Naive B cell (primary cell): ENCODE results near the gene CTBP1. TPM values are rescaled to one million over a fixed set of nuclear protein-coding genes. Genes with fewer than 3 reads are reported as not detected.

Experiments
- ATAC-seq, 2 donors: fragments of 150-1000 bp; cut with Tn5 transposase; 2 replicates each; pipeline ENCODE4 v1.10.0; 2021; ENCODE audit warnings: low read depth in 2 of 2, mild to moderate bottlenecking in 2 of 2, moderate library complexity in 2 of 2
- DNase-seq: peaks from one replicate; pipeline ENCODE4 v3.0.0; 2022
- H3K27ac Mint-ChIP-seq, 6 donors: one replicate each; pipeline ENCODE4 v1.8.0; 2020 to 2022; ENCODE audit warnings: mild to moderate bottlenecking in 6 of 6, mixed read lengths in 6 of 6, moderate library complexity in 5 of 6, inconsistent platforms in 2 of 6
- H3K27me3 Mint-ChIP-seq, 3 donors: one replicate each; pipeline ENCODE4 v1.8.0; 2021 to 2022; ENCODE audit warnings: mixed read lengths in 3 of 3, mild to moderate bottlenecking in 1 of 3
- H3K36me3 Mint-ChIP-seq, 2 donors: one replicate each; pipeline ENCODE4 v1.8.0; 2020 to 2022; ENCODE audit warnings: mixed read lengths in 2 of 2, inconsistent platforms in 1 of 2, mild to moderate bottlenecking in 1 of 2
- H3K4me1 Mint-ChIP-seq, 3 donors: one replicate each; pipeline ENCODE4 v1.8.0; 2020 to 2022; ENCODE audit warnings: mixed read lengths in 3 of 3, inconsistent platforms in 1 of 3, mild to moderate bottlenecking in 1 of 3, moderate library complexity in 1 of 3
- H3K4me3 Mint-ChIP-seq, 8 donors: one replicate each; pipeline ENCODE4 v1.8.0; 2020 to 2022; ENCODE audit warnings: mild to moderate bottlenecking in 8 of 8, mixed read lengths in 8 of 8, moderate library complexity in 8 of 8, inconsistent platforms in 2 of 8
- H3K9me3 Mint-ChIP-seq, 7 donors: one replicate each; pipeline ENCODE4 v1.8.0; 2020 to 2022; ENCODE audit warnings: mixed read lengths in 7 of 7, mild to moderate bottlenecking in 5 of 7, inconsistent platforms in 2 of 7, moderate library complexity in 1 of 7
- polyA plus RNA-seq, 6 donors: library from polyadenylated mRNA; unstranded; fragments of 300-500 nt; fragmentation: Illumina TruSeq; gene quantifications; one replicate each; pipeline ENCODE4 v1.2.3, GENCODE V29; 2021; ENCODE audit warnings: low read depth in 6 of 6

CTBP1 gene
- polyA plus RNA-seq, 6 donors from 2014 or later: 46.4 to 98.8 (median 79.8) TPM

GRCh38 chr4:1217366-1217765 lies 31.6 kb downstream of the CTBP1 start:
- Mint-ChIP-seq H3K27me3 (no peaks in the 10 kb centered on the region), H3K4me1 (peaks cover 40 to 58% (median 48%) of the 10 kb centered on the region in 3 donors), H3K4me3 (peak overlapping the region; percentile 61 to 98 (median 86)), H3K27ac (peak overlapping the region in 5 of 6 donors; percentile 3 to 95 (median 81)), H3K9me3 (no peaks in the 10 kb centered on the region), H3K36me3 (peaks cover 0 to 8% of the 10 kb centered on the region in 2 donors)
- ATAC-seq: no peak
- no peak for DNase-seq

GRCh38 chr4:1216869-1217294 lies 32.0 kb downstream of the CTBP1 start:
- H3K36me3 Mint-ChIP-seq: peaks cover 0 to 6% of the 10 kb centered on the region in 2 donors
- H3K9me3 Mint-ChIP-seq: no peaks in the 10 kb centered on the region
- H3K27ac Mint-ChIP-seq: peak overlapping the region in 5 of 6 donors; percentile 47 to 95 (median 81)
- H3K27me3 Mint-ChIP-seq: no peaks in the 10 kb centered on the region
- ATAC-seq (peak; percentile 45 to 52), DNase-seq (peak; percentile 50)
- peaks cover 39 to 58% (median 46%) of the 10 kb centered on the region in 3 donors for H3K4me1 Mint-ChIP-seq
- peak overlapping the region; percentile 61 to 98 (median 84) for H3K4me3 Mint-ChIP-seq

GRCh38 chr4:1216076-1216614 lies 32.8 kb downstream of the CTBP1 start:
- H3K36me3 Mint-ChIP-seq: no peaks in the 10 kb centered on the region
- no peaks in the 10 kb centered on the region for H3K9me3 Mint-ChIP-seq
- no peaks in the 10 kb centered on the region for H3K27me3 Mint-ChIP-seq
- peak overlapping the region in 2 of 6 donors; percentile 9 to 95 for H3K27ac Mint-ChIP-seq
- ATAC-seq: no peak
- no peak for DNase-seq
- peak overlapping the region in 5 of 8 donors; percentile 51 to 98 (median 76) for H3K4me3 Mint-ChIP-seq
- peaks cover 35 to 51% (median 39%) of the 10 kb centered on the region in 3 donors for H3K4me1 Mint-ChIP-seq

GRCh38 chr4:1215141-1216075 lies 33.5 kb downstream of the CTBP1 start:
- H3K27me3 Mint-ChIP-seq: no peaks in the 10 kb centered on the region
- H3K36me3 Mint-ChIP-seq: no peaks in the 10 kb centered on the region
- H3K27ac Mint-ChIP-seq: peak overlapping the region in 1 of 6 donors; percentile 38
- H3K9me3 Mint-ChIP-seq: no peaks in the 10 kb centered on the region
- peaks cover 35 to 46% (median 36%) of the 10 kb centered on the region in 3 donors for H3K4me1 Mint-ChIP-seq
- peak overlapping the region in 6 of 8 donors; percentile 29 to 66 (median 40) for H3K4me3 Mint-ChIP-seq
- DNase-seq (no peak), ATAC-seq (no peak)

GRCh38 chr4:1214101-1215095 lies 34.5 kb downstream of the CTBP1 start:
- DNase-seq (no peak), ATAC-seq (no peak)
- H3K4me1 Mint-ChIP-seq: peaks cover 29 to 36% (median 32%) of the 10 kb centered on the region in 3 donors
- H3K27ac Mint-ChIP-seq: no peak overlapping the region
- no peak overlapping the region for H3K4me3 Mint-ChIP-seq
- no peaks in the 10 kb centered on the region for H3K9me3 Mint-ChIP-seq
- no peaks in the 10 kb centered on the region for H3K27me3 Mint-ChIP-seq
- H3K36me3 Mint-ChIP-seq: no peaks in the 10 kb centered on the region

GRCh38 chr4:1213336-1213995 lies 35.5 kb downstream of the CTBP1 start:
- H3K4me3 Mint-ChIP-seq: no peak overlapping the region
- H3K27ac Mint-ChIP-seq: no peak overlapping the region
- no peaks in the 10 kb centered on the region for H3K9me3 Mint-ChIP-seq

GRCh38 chr4:1212546-1213335 lies 36.2 kb downstream of the CTBP1 start:
- ATAC-seq (no peak), DNase-seq (no peak)
- no peaks in the 10 kb centered on the region for H3K27me3 Mint-ChIP-seq
- no peak overlapping the region for H3K27ac Mint-ChIP-seq
- H3K36me3 Mint-ChIP-seq: no peaks in the 10 kb centered on the region
- H3K9me3 Mint-ChIP-seq: no peaks in the 10 kb centered on the region
- peaks cover 18 to 25% (median 21%) of the 10 kb centered on the region in 3 donors for H3K4me1 Mint-ChIP-seq
- no peak overlapping the region for H3K4me3 Mint-ChIP-seq

More at GRCh38 chr4:1213336-1213995, 35.5 kb downstream of the CTBP1 start:
- no peak for ATAC-seq
- Mint-ChIP-seq H3K36me3 (no peaks in the 10 kb centered on the region), H3K27me3 (no peaks in the 10 kb centered on the region), H3K4me1 (peaks cover 23 to 31% (median 27%) of the 10 kb centered on the region in 3 donors)
- no peak for DNase-seq

- no peaks in the 10 kb centered on the region for H3K36me3 Mint-ChIP-seq
- no peak overlapping the region for H3K4me3 Mint-ChIP-seq
- H3K27ac Mint-ChIP-seq: no peak overlapping the region
- peaks cover 11 to 18% (median 14%) of the 10 kb centered on the region in 3 donors for H3K4me1 Mint-ChIP-seq
- no peaks in the 10 kb centered on the region for H3K27me3 Mint-ChIP-seq
- H3K9me3 Mint-ChIP-seq: no peaks in the 10 kb centered on the region
- DNase-seq: no peak
- no peak for ATAC-seq
These were observed 36.9 kb downstream of the CTBP1 start for GRCh38 chr4:1211891-1212545.

- Mint-ChIP-seq H3K9me3 (no peaks in the 10 kb centered on the region), H3K36me3 (no peaks in the 10 kb centered on the region), H3K27ac (peak overlapping the region in 1 of 6 donors; percentile 47), H3K4me3 (peak overlapping the region in 1 of 8 donors; percentile 25), H3K4me1 (peaks cover 4 to 12% (median 7%) of the 10 kb centered on the region in 3 donors), H3K27me3 (no peaks in the 10 kb centered on the region)
- ATAC-seq (no peak), DNase-seq (no peak)
These were observed 37.6 kb downstream of the CTBP1 start for GRCh38 chr4:1211371-1211770.

- H3K9me3 Mint-ChIP-seq: no peaks in the 10 kb centered on the region
- H3K4me3 Mint-ChIP-seq: no peak overlapping the region
- ATAC-seq: no peak
- DNase-seq: no peak
- H3K27ac Mint-ChIP-seq: no peak overlapping the region
- peaks cover 4 to 8% (median 6%) of the 10 kb centered on the region in 3 donors for H3K4me1 Mint-ChIP-seq
- no peaks in the 10 kb centered on the region for H3K36me3 Mint-ChIP-seq
- H3K27me3 Mint-ChIP-seq: no peaks in the 10 kb centered on the region
These were observed 38.0 kb downstream of the CTBP1 start for GRCh38 chr4:1210971-1211370.

- DNase-seq: no peak
- H3K4me3 Mint-ChIP-seq: no peak overlapping the region
- H3K4me1 Mint-ChIP-seq: peaks cover 3 to 6% (median 4%) of the 10 kb centered on the region in 3 donors
- no peaks in the 10 kb centered on the region for H3K9me3 Mint-ChIP-seq
- H3K36me3 Mint-ChIP-seq: no peaks in the 10 kb centered on the region
- no peak overlapping the region for H3K27ac Mint-ChIP-seq
- no peak for ATAC-seq
- H3K27me3 Mint-ChIP-seq: no peaks in the 10 kb centered on the region
These were observed 38.6 kb downstream of the CTBP1 start for GRCh38 chr4:1210241-1210841.
